ENCODE results near the gene UNC13A.

Gene UNC13A

GRCh38 chr19:17706750-17707181, 18.6 kb upstream of the UNC13A start:
- no peak for DNase-seq (ENCODE audit: low read depth)

GRCh38 chr19:17703824-17704463, 15.8 kb upstream of the UNC13A start:
- DNase-seq (ENCODE audit: low read depth) = peak; percentile 50

GRCh38 chr19:17695198-17695597, 7.0 kb upstream of the UNC13A start:
- no peak for DNase-seq (ENCODE audit: low read depth)

- DNase-seq (ENCODE audit: low read depth) = no peak
Measured at GRCh38 chr19:17692566-17692965, 4.4 kb upstream of the UNC13A start.

- no peak for DNase-seq (ENCODE audit: low read depth)
Measured at GRCh38 chr19:17688853-17689595, 870 bp upstream of the UNC13A start.

GRCh38 chr19:17687141-17687856, 855 bp downstream of the UNC13A start:
- DNase-seq (ENCODE audit: low read depth) = no peak

- DNase-seq (ENCODE audit: low read depth) = no peak
Measured at GRCh38 chr19:17686592-17687024, 1.5 kb downstream of the UNC13A start.

GRCh38 chr19:17686023-17686521, 2.1 kb downstream of the UNC13A start:
- DNase-seq (ENCODE audit: low read depth) = no peak

GRCh38 chr19:17685451-17686022, 2.6 kb downstream of the UNC13A start:
- DNase-seq (ENCODE audit: low read depth) = no peak

- no peak for DNase-seq (ENCODE audit: low read depth)
Measured at GRCh38 chr19:17684256-17684655, 3.9 kb downstream of the UNC13A start.

- DNase-seq (ENCODE audit: low read depth) = no peak
Measured at GRCh38 chr19:17683078-17683477, 5.1 kb downstream of the UNC13A start.

- no peak for DNase-seq (ENCODE audit: low read depth)
Measured at GRCh38 chr19:17682273-17682672, 5.9 kb downstream of the UNC13A start.

GRCh38 chr19:17681505-17682125, 6.5 kb downstream of the UNC13A start:
- DNase-seq (ENCODE audit: low read depth) = peak; percentile 15

GRCh38 chr19:17680230-17680722, 7.9 kb downstream of the UNC13A start:
- DNase-seq (ENCODE audit: low read depth) = peak; percentile 35

- DNase-seq (ENCODE audit: low read depth) = no peak
Measured at GRCh38 chr19:17679526-17680229, 8.5 kb downstream of the UNC13A start.

- no peak for DNase-seq (ENCODE audit: low read depth)
Measured at GRCh38 chr19:17678836-17679235, 9.3 kb downstream of the UNC13A start.

GRCh38 chr19:17677002-17677401, 11.2 kb downstream of the UNC13A start:
- no peak for DNase-seq (ENCODE audit: low read depth)

GRCh38 chr19:17676295-17676694, 11.9 kb downstream of the UNC13A start:
- no peak for DNase-seq (ENCODE audit: low read depth)

- no peak for DNase-seq (ENCODE audit: low read depth)
Measured at GRCh38 chr19:17673937-17674799, 14.0 kb downstream of the UNC13A start.

GRCh38 chr19:17671906-17672305, 16.2 kb downstream of the UNC13A start:
- no peak for DNase-seq (ENCODE audit: low read depth)

Data from stimulated activated CD8-positive, alpha-beta memory T cell treated with anti-CD3 and anti-CD28 coated beads, Interleukin-4, amount 100 ng/mL, for 24 hours (primary cell).